GM12873 (cell line): ENCODE data around the gene ULK4.

Experiments used
- CTCF ChIP-seq: IDR thresholded peaks from 2 replicates; pipeline ENCODE4 v1.5.1; 2012; ENCODE audit warnings: low read depth, mild to moderate bottlenecking, moderate library complexity, low read length, control low read depth; ENCODE audit not compliant: insufficient read depth; ENCODE audit errors: missing control alignments

Gene ULK4

GRCh38 chr3:41219424-41219823 lies 742.5 kb downstream of the ULK4 start:
- TF ChIP-seq CTCF, result no peak

- no peak for TF ChIP-seq CTCF
These were observed 744.9 kb downstream of the ULK4 start for GRCh38 chr3:41216993-41217392.

DNA sequence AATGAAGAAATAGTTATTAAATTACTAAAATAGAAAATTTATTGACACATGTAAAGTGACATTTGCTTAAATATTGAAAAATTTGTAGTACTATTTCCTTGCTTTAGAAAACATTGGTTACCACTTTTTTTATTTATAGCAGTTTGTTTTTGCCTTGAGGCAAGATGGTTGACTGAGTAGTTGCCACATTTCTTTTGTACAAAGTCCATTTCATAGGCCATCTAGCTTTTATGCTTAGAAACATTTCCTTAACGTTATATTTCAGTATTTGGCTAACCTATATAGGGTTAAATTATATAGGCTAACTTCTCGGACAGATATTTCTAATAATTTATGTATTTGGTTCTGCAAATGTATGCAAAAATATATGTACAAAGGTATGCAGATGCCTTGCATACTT lies 745.5 kb downstream of the ULK4 start:
- no peak for TF ChIP-seq CTCF

- no peak for TF ChIP-seq CTCF
These were observed 748.3 kb downstream of the ULK4 start for GRCh38 chr3:41213588-41213987.

- TF ChIP-seq CTCF, result no peak
These were observed 749.8 kb downstream of the ULK4 start for GRCh38 chr3:41212088-41212487.

GRCh38 chr3:41210966-41211365 lies 750.9 kb downstream of the ULK4 start:
- TF ChIP-seq CTCF, result no peak

- TF ChIP-seq CTCF, result no peak
These were observed 752.3 kb downstream of the ULK4 start for GRCh38 chr3:41209646-41210045.

- no peak for TF ChIP-seq CTCF
These were observed 753.2 kb downstream of the ULK4 start for GRCh38 chr3:41208507-41209220.
